PC-9 (cell line): Measurements from ENCODE around the gene FBXW7. TPM values are rescaled to one million over a fixed set of nuclear protein-coding genes. Genes with fewer than 3 reads are reported as not detected.

ENCODE experiments used
- BruUV-seq: library from RNA; stranded (reverse); fragments of 400-500 nt; replicated peaks from 2 replicates; lab custom pipeline; 2021; lab: Mats Ljungman, UMichigan
- CTCF ChIA-PET: fragments of 300-600 bp; sonication (Branson Sonifier 250); formaldehyde crosslinking; loops from one replicate; lab custom pipeline; 2022; ENCODE audit warnings: antibody characterized with exemption; lab: Charles Lee
- POLR2A ChIA-PET: fragments of 300-600 bp; sonication (Branson Sonifier 250); formaldehyde crosslinking; loops from one replicate; lab custom pipeline; 2022; ENCODE audit warnings: antibody characterized with exemption; ENCODE audit not compliant: unreplicated experiment; lab: Charles Lee
- DNase-seq, 2 experiments: peaks; one replicate each; pipeline versions ENCODE4 v3.0.0 to v3.0.0-alpha.2; 2015 to 2022; ENCODE audit warnings: mixed read lengths in 1 of 2
- H2AFZ ChIP-seq: fragments of 200-600 bp; sonication (generic); 2 replicates; pipeline ENCODE4 v1.8.1; 2017; ENCODE audit warnings: antibody characterized with exemption
- H3F3A ChIP-seq: fragments of 200-600 bp; sonication (generic); 2 replicates; pipeline ENCODE4 v1.8.1; 2017; ENCODE audit warnings: antibody characterized with exemption, mild to moderate bottlenecking, low read depth; ENCODE audit not compliant: insufficient read depth
- H3K27ac ChIP-seq: fragments of 200-600 bp; sonication (generic); 2 replicates; pipeline ENCODE4 v1.6.1; 2016; ENCODE audit warnings: mixed run types
- H3K27me3 ChIP-seq: fragments of 200-600 bp; sonication (generic); 2 replicates; pipeline ENCODE4 v1.6.1; 2016; ENCODE audit warnings: low read depth, mixed run types; ENCODE audit not compliant: insufficient read depth
- H3K36me3 ChIP-seq: fragments of 200-600 bp; sonication (generic); 2 replicates; pipeline ENCODE4 v1.6.1; 2016; ENCODE audit warnings: low read depth, mixed run types
- H3K4me1 ChIP-seq: fragments of 200-600 bp; sonication (generic); replicated peaks from 2 replicates; pipeline ENCODE4 v1.6.1; 2016; ENCODE audit warnings: mixed run types; ENCODE audit not compliant: insufficient read depth
- H3K4me2 ChIP-seq: fragments of 200-600 bp; sonication (generic); 2 replicates; pipeline ENCODE4 v1.6.1; 2017; ENCODE audit warnings: mixed run types
- H3K4me3 ChIP-seq: fragments of 200-600 bp; sonication (generic); 2 replicates; pipeline ENCODE4 v1.6.1; 2016; ENCODE audit warnings: mixed run types
- H3K79me2 ChIP-seq: fragments of 200-600 bp; sonication (generic); 2 replicates; pipeline ENCODE4 v1.6.1; 2017; ENCODE audit warnings: low read depth, mixed run types
- H3K9me2 ChIP-seq: fragments of 200-600 bp; sonication (generic); 2 replicates; pipeline ENCODE4 v1.8.1; 2017; ENCODE audit warnings: mild to moderate bottlenecking; ENCODE audit not compliant: insufficient read depth
- H3K9me3 ChIP-seq: fragments of 200-600 bp; sonication (generic); 2 replicates; pipeline ENCODE4 v1.8.1; 2016; ENCODE audit warnings: low read depth; ENCODE audit not compliant: insufficient read depth
- H4K20me1 ChIP-seq: fragments of 200-600 bp; sonication (generic); 2 replicates; pipeline ENCODE4 v1.8.1; 2017; ENCODE audit not compliant: insufficient read depth
- EZH2 ChIP-seq: fragments of 200-600 bp; sonication (generic); IDR thresholded peaks from 2 replicates; pipeline ENCODE4 v1.8.0; 2017; ENCODE audit warnings: antibody characterized with exemption, low read depth
- intact Hi-C: fragments of 100-400 bp; cut with micrococcal nuclease; formaldehyde crosslinking; loops from one replicate; pipeline ENCODE4 v1.10.0; 2022; ENCODE audit not compliant: unreplicated experiment
- total RNA-seq: library from RNA; stranded (reverse); gene quantifications from 2 replicates; pipeline ENCODE4 v1.2.3, GENCODE V29; 2021
- TF ChIP-seq, protein P1 (sequence below): fragments of 200-600 bp; sonication (generic); conservative IDR thresholded peaks from 2 replicates; pipeline ENCODE4 v1.6.1; 2017; ENCODE audit warnings: mixed run types, antibody characterized with exemption, mild to moderate bottlenecking, moderate library complexity

FBXW7 gene
- total RNA-seq, 1 experiment from 2014 or later: 30.2 TPM

DNA sequence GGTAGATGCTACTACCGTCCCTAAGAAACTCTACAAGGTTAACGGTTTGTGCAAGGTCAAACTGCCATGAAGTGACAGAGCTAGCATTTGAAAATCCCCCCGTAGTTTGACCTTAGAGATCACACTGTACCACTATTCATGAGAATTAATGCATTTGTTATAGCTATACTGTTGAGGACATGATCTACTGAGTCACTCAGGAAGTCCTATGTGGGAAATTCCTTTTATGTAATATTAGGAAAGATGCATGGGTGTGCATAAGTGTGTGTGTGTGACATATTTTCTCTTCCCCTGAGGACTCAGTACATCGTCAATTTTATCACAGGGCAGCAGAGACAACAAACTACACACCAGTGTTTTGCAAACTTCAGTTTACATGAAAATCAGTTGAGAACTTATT lies 141.1 kb downstream of the FBXW7 start:
- DNase-seq: no peak
- ChIA-PET POLR2A (interaction anchor here (0.7 kb wide), 1 partner anchor 33 kb away, joined by 3 read pairs; no protein-coding TSS in a partner anchor), CTCF (no interaction called here)
- Histone ChIP-seq H3F3A (no peaks in the 10 kb centered on the region), H3K27me3 (no peaks in the 10 kb centered on the region), H2AFZ (no peak overlapping the region), H3K9me3 (no peaks in the 10 kb centered on the region), H3K27ac (no peak overlapping the region), H4K20me1 (peaks cover 2% of the 10 kb centered on the region; the same call in 1 of the 2 replicates), H3K4me1 (no peaks in the 10 kb centered on the region), H3K79me2 (0 out of 2 replicates have a peak, but pooled peaks cover 3% of the 10 kb centered on the region), H3K36me3 (no peaks in the 10 kb centered on the region), H3K9me2 (no peaks in the 10 kb centered on the region), H3K4me3 (no peak overlapping the region), H3K4me2 (no peak overlapping the region)
- BruUV-seq: no TSS peak
- intact Hi-C loops: no loop called here
- TF ChIP-seq EZH2: no peak
- TF ChIP-seq, protein P1, sequence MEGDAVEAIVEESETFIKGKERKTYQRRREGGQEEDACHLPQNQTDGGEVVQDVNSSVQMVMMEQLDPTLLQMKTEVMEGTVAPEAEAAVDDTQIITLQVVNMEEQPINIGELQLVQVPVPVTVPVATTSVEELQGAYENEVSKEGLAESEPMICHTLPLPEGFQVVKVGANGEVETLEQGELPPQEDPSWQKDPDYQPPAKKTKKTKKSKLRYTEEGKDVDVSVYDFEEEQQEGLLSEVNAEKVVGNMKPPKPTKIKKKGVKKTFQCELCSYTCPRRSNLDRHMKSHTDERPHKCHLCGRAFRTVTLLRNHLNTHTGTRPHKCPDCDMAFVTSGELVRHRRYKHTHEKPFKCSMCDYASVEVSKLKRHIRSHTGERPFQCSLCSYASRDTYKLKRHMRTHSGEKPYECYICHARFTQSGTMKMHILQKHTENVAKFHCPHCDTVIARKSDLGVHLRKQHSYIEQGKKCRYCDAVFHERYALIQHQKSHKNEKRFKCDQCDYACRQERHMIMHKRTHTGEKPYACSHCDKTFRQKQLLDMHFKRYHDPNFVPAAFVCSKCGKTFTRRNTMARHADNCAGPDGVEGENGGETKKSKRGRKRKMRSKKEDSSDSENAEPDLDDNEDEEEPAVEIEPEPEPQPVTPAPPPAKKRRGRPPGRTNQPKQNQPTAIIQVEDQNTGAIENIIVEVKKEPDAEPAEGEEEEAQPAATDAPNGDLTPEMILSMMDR: no peak

DNA sequence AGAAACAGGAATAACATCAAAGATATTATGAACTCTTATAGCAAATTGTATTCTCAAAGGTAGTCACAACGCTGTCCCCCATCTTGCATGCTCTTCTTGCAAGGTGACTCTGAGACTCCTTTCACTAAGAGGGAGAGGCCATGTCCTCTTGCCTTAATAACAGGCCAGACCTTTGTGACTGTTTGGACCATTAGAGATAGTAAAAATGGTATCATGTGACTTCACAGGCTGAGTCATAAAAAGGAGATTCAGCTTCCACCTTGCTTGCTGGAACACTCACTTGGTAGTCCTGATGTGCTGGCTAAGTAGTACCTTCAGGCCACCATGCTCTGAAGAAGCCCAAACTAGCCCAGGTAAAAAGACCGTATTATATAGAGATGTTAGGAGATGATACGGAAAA lies 143.8 kb downstream of the FBXW7 start:
- ChIA-PET POLR2A (interaction anchor here (0.7 kb wide), 2 partner anchors 86 to 788 kb away, joined by 3 to 5 read pairs; no protein-coding TSS in a partner anchor), CTCF (no interaction called here)
- Histone ChIP-seq H3K27me3 (no peaks in the 10 kb centered on the region), H3F3A (no peaks in the 10 kb centered on the region), H3K4me1 (no peaks in the 10 kb centered on the region), H4K20me1 (peaks cover 7% of the 10 kb centered on the region; the same call in 1 of the 2 replicates), H3K4me2 (no peak overlapping the region), H3K79me2 (peaks cover 3% of the 10 kb centered on the region; the same call in 1 of the 2 replicates), H3K36me3 (no peaks in the 10 kb centered on the region), H3K4me3 (no peak overlapping the region), H3K27ac (no peak overlapping the region), H2AFZ (no peak overlapping the region), H3K9me2 (no peaks in the 10 kb centered on the region), H3K9me3 (no peaks in the 10 kb centered on the region)
- no TSS peak for BruUV-seq
- intact Hi-C loops: no loop called here
- no peak for DNase-seq
- TF ChIP-seq EZH2: no peak
- TF ChIP-seq, protein P1: no peak

DNA sequence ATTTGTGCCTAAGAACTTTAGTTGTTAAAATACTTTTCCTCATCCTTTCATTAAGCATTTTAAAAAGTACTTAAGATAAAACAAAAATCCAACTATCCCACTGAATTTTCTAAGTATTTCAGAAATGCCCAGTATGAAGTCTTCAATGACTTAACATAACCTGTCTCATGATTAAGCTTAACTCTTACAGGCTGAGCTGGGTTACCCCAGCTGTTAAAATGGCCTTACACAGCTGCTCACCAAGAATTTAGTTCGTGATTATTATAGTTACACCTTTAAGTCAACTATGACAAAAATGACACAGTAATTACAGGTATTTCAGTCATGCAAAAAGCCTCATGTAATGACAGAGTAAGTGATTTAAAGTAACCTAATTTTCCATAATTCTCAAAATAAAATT lies 145.7 kb downstream of the FBXW7 start:
- H2AFZ ChIP-seq: no peak overlapping the region
- H4K20me1 ChIP-seq: peaks cover 10% of the 10 kb centered on the region
- H3K79me2 ChIP-seq: peaks cover 6% of the 10 kb centered on the region; the same call in 1 of the 2 replicates
- DNase-seq: no peak
- H3K9me2 ChIP-seq: no peaks in the 10 kb centered on the region
- 0 out of 2 replicates have a peak, but pooled peaks cover 6% of the 10 kb centered on the region for H3F3A ChIP-seq
- H3K27ac ChIP-seq: no peak overlapping the region
- no peak overlapping the region for H3K4me3 ChIP-seq
- H3K9me3 ChIP-seq: no peaks in the 10 kb centered on the region
- intact Hi-C loops: no loop called here
- H3K36me3 ChIP-seq: no peaks in the 10 kb centered on the region
- no peak overlapping the region for H3K4me2 ChIP-seq
- TF ChIP-seq EZH2: no peak
- TF ChIP-seq, protein P1: no peak
- no peaks in the 10 kb centered on the region for H3K27me3 ChIP-seq
- no peaks in the 10 kb centered on the region for H3K4me1 ChIP-seq
- CTCF ChIA-PET: no interaction called here
- POLR2A ChIA-PET: no interaction called here
- no TSS peak for BruUV-seq
